Esophagus squamous epithelium (tissue), 4 donors: Measurements from ENCODE around the gene HIPK3.

Source experiments
- POLR2A ChIP-seq, 4 donors: fragments of 450-650 bp; IDR thresholded peaks; one replicate each; pipeline ENCODE4 v1.6.1; 2017; ENCODE audit warnings: antibody characterized with exemption in 4 of 4, mild to moderate bottlenecking in 4 of 4, moderate library complexity in 3 of 4
- TF ChIP-seq, protein P1 (sequence below), 6 experiments: fragments of 450-650 bp in 4 of 6; fragments of 200-600 bp in 2 of 6; sonication (generic) in 2 of 6; IDR thresholded peaks; one replicate each; pipeline ENCODE4 v1.5.1; 2016 to 2019; ENCODE audit warnings: antibody characterized with exemption in 6 of 6, mild to moderate bottlenecking in 4 of 6, moderate library complexity in 4 of 6

DNA sequence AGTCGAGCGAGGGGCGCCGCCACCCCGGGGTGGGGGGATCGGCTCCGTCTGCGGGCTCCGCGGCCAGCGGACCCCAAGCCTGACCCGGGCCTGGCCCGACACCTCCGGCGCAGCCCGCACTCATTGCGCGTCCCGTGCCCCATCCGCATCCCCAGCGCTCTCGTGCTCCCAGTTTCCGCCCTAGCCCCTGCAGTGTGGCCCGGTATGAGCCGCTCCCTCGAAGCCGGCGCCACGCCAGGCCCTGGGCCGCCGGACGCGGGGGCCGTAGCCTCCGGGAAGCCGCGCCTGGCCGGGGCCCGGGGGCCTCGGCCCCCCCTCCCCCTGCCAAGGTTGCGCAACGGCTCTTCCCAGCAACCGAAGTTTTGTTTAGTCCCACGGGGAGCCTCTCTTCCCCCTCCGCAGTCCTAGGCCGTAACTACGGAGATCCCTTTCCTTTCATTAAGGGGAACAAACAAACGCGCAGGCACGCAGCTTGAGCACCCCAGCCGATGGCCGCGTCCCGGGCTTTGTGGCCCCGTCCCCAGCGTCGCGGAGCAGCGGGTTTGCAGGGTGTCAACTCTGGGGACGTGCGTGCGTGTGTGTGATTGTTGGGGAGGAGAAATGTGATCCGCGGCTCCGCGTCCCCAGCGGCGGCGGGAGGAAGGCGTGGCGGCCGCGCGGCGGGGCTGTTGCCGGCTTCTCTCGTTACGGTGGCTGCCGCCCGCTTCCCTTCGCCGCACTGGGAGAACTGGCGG is 883 bp downstream of the HIPK3 start:
- TF ChIP-seq, protein P1, sequence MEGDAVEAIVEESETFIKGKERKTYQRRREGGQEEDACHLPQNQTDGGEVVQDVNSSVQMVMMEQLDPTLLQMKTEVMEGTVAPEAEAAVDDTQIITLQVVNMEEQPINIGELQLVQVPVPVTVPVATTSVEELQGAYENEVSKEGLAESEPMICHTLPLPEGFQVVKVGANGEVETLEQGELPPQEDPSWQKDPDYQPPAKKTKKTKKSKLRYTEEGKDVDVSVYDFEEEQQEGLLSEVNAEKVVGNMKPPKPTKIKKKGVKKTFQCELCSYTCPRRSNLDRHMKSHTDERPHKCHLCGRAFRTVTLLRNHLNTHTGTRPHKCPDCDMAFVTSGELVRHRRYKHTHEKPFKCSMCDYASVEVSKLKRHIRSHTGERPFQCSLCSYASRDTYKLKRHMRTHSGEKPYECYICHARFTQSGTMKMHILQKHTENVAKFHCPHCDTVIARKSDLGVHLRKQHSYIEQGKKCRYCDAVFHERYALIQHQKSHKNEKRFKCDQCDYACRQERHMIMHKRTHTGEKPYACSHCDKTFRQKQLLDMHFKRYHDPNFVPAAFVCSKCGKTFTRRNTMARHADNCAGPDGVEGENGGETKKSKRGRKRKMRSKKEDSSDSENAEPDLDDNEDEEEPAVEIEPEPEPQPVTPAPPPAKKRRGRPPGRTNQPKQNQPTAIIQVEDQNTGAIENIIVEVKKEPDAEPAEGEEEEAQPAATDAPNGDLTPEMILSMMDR (IDR thresholded peaks at IDR 0.05) = peak in 4 of 6 experiments; percentile 14 to 45 (median 43)
- peak in 2 of 4 donors; percentile 83 to 84 for TF ChIP-seq POLR2A (IDR thresholded peaks at IDR 0.05)
